HepG2 (cell line): Measurements from ENCODE around the gene KDM7A. TPM values are rescaled to one million over a fixed set of nuclear protein-coding genes. Genes with fewer than 3 reads are reported as not detected.

Source experiments
- ATF7-NPFF ChIP-seq: sonication (generic); formaldehyde crosslinking; IDR thresholded peaks from 2 replicates; pipeline ENCODE4 v1.8.1; 2023; ENCODE audit warnings: mild to moderate bottlenecking, low read depth, missing genetic modification reagents, moderate library complexity
- CENPBD1 ChIP-seq: sonication (generic); formaldehyde crosslinking; IDR thresholded peaks from 2 replicates; pipeline ENCODE4 v1.8.0; 2022; ENCODE audit warnings: missing genetic modification reagents, low read depth, mild to moderate bottlenecking, borderline replicate concordance
- EEA1 ChIP-seq: sonication (generic); formaldehyde crosslinking; IDR thresholded peaks from 2 replicates; pipeline ENCODE4 v1.5.1; 2020; ENCODE audit warnings: mild to moderate bottlenecking, missing genetic modification reagents, borderline replicate concordance
- FOXJ3 ChIP-seq: sonication (generic); formaldehyde crosslinking; IDR thresholded peaks from 2 replicates; pipeline ENCODE4 v1.4.0; 2020; ENCODE audit warnings: missing genetic modification reagents, mild to moderate bottlenecking, borderline replicate concordance
- FOXK1 ChIP-seq: sonication (generic); formaldehyde crosslinking; IDR thresholded peaks from 2 replicates; pipeline ENCODE4 v1.4.0; 2020; ENCODE audit warnings: low read depth, missing genetic modification reagents, borderline replicate concordance
- FOXM1 ChIP-seq: sonication (generic); formaldehyde crosslinking; IDR thresholded peaks from 2 replicates; pipeline ENCODE4 v1.5.0; 2020; ENCODE audit warnings: missing genetic modification reagents
- HMGA1 ChIP-seq: sonication (generic); formaldehyde crosslinking; conservative IDR thresholded peaks from 2 replicates; pipeline ENCODE4 v1.4.0; 2020; ENCODE audit warnings: missing genetic modification reagents
- LCORL ChIP-seq, 2 experiments: fragments of 450-650 bp in 1 of 2; sonication (generic) in 1 of 2; formaldehyde crosslinking in 1 of 2; IDR thresholded peaks; 2 replicates each; pipeline versions ENCODE4 v1.5.0 to v1.6.1; 2017 to 2020; ENCODE audit warnings: antibody characterized with exemption in 1 of 2, missing genetic modification reagents in 1 of 2
- MIXL1 ChIP-seq: IDR thresholded peaks from 2 replicates; pipeline ENCODE4 v1.6.1; 2016
- SETDB1 ChIP-seq: sonication (generic); formaldehyde crosslinking; IDR thresholded peaks from 2 replicates; pipeline ENCODE4 v1.5.1; 2020; ENCODE audit warnings: missing genetic modification reagents, mild to moderate bottlenecking, borderline replicate concordance
- SRSF4 ChIP-seq: fragments of 200-400 bp; formaldehyde crosslinking; IDR thresholded peaks from one replicate; pipeline ENCODE4 v1.6.1; 2018; ENCODE audit warnings: mild to moderate bottlenecking, low read depth, low read length, moderate library complexity; ENCODE audit not compliant: poor library complexity, severe bottlenecking
- THAP11 ChIP-seq: IDR thresholded peaks from 2 replicates; pipeline ENCODE4 v1.6.1; 2016; ENCODE audit warnings: missing biosample characterization, missing genetic modification reagents
- UBTF ChIP-seq: sonication (generic); formaldehyde crosslinking; IDR thresholded peaks from 2 replicates; pipeline ENCODE4 v1.4.0; 2020; ENCODE audit warnings: mild to moderate bottlenecking, missing genetic modification reagents
- ZNF251 ChIP-seq: sonication (generic); formaldehyde crosslinking; IDR thresholded peaks from 2 replicates; pipeline ENCODE4 v1.9.0; 2021; ENCODE audit warnings: mild to moderate bottlenecking, missing genetic modification reagents
- ZNF263 ChIP-seq: sonication (generic); formaldehyde crosslinking; IDR thresholded peaks from 2 replicates; pipeline ENCODE4 v1.4.0; 2020; ENCODE audit warnings: missing genetic modification reagents
- ZNF282 ChIP-seq: fragments of 450-650 bp; IDR thresholded peaks from 2 replicates; pipeline ENCODE4 v1.6.1; 2018; ENCODE audit not compliant: partially characterized antibody
- ZNF335 ChIP-seq: sonication (generic); formaldehyde crosslinking; IDR thresholded peaks from 2 replicates; pipeline ENCODE4 v1.4.0; 2020; ENCODE audit warnings: missing genetic modification reagents
- ZNF44 ChIP-seq: sonication (generic); formaldehyde crosslinking; IDR thresholded peaks from 2 replicates; pipeline ENCODE4 v1.5.1; 2020; ENCODE audit warnings: mild to moderate bottlenecking, missing genetic modification reagents
- ZNF460 ChIP-seq: sonication (generic); formaldehyde crosslinking; IDR thresholded peaks from 2 replicates; pipeline ENCODE4 v1.5.1; 2020; ENCODE audit warnings: missing genetic modification reagents, mild to moderate bottlenecking, borderline replicate concordance
- ZNF547 ChIP-seq: sonication (generic); formaldehyde crosslinking; IDR thresholded peaks from 2 replicates; pipeline ENCODE4 v1.5.1; 2020; ENCODE audit warnings: mild to moderate bottlenecking, missing genetic modification reagents
- ZNF720 ChIP-seq: sonication (generic); formaldehyde crosslinking; IDR thresholded peaks from 2 replicates; pipeline ENCODE4 v1.4.0; 2020; ENCODE audit warnings: missing genetic modification reagents
- ZNF780A ChIP-seq: sonication (generic); formaldehyde crosslinking; IDR thresholded peaks from 2 replicates; pipeline ENCODE4 v1.8.0; 2022; ENCODE audit warnings: mild to moderate bottlenecking, missing genetic modification reagents, moderate library complexity
- ZSCAN29 ChIP-seq: sonication (generic); formaldehyde crosslinking; conservative IDR thresholded peaks from 2 replicates; pipeline ENCODE4 v1.4.0; 2020; ENCODE audit warnings: mild to moderate bottlenecking, missing genetic modification reagents
- polyA plus RNA-seq, 8 experiments: library from polyadenylated mRNA; depleted of rRNA in 3 of 8; stranded (reverse) in 7 of 8; unstranded in 1 of 8; fragments of >200 nt; fragmentation: Illumina TruSeq in 4 of 8; extraction: Trizol in 4 of 8; gene quantifications; 2 replicates each; pipeline versions ENCODE4 v1.2.1 to v1.2.3, GENCODE V29; 2011 to 2016; ENCODE audit warnings: low read depth in 4 of 8, missing spikeins in 1 of 8, mixed read lengths in 1 of 8; ENCODE audit not compliant: insufficient read depth in 1 of 8
- total RNA-seq, 5 experiments: library from RNA; depleted of rRNA; stranded (reverse); fragments of >200 nt; fragmentation: Illumina TruSeq; extraction: Trizol; gene quantifications; 2 replicates each; pipeline ENCODE4 v1.2.3, GENCODE V29; 2016; ENCODE audit warnings: low read depth in 1 of 5
- TF ChIP-seq, protein P1 (sequence below): IDR thresholded peaks from 2 replicates; pipeline ENCODE4 v1.6.1; 2012; ENCODE audit warnings: low read length, improper control_type of control experiment

The KDM7A gene
- total and polyA plus RNA-seq, 2 of the 13 experiments (the other 11 are each of a cell fraction or from before 2014, with no cell fraction given): 10.8 to 16.8 TPM

GRCh38 chr7:140176811-140177702, at the start of gene KDM7A (continued):
- TF ChIP-seq ZNF780A (CRISPR knock-in tag): no peak
- no peak for TF ChIP-seq ZNF44 (CRISPR knock-in tag)
- 0 out of 2 replicates have a peak, but pooled peaks have one; percentile 52 for TF ChIP-seq ZNF263 (CRISPR knock-in tag)
- no peak for TF ChIP-seq ZNF282
- peak; percentile 87; the same call in 1 of the 2 replicates for TF ChIP-seq ATF7-NPFF (CRISPR knock-in tag)
- TF ChIP-seq UBTF (CRISPR knock-in tag): peak; percentile 88
- TF ChIP-seq ZNF720: no peak
- peak; percentile 92; the same call in 1 of the 2 replicates for TF ChIP-seq ZNF547 (CRISPR knock-in tag)
- TF ChIP-seq SETDB1: no peak
- no peak for TF ChIP-seq SRSF4
- no peak for TF ChIP-seq FOXK1 (CRISPR knock-in tag)
- TF ChIP-seq LCORL (IDR thresholded peaks at IDR 0.05): no peak
- no peak for TF ChIP-seq LCORL (CRISPR knock-in tag; IDR thresholded peaks at IDR 0.05)
- TF ChIP-seq HMGA1 (CRISPR knock-in tag): no peak
- TF ChIP-seq, protein P1, sequence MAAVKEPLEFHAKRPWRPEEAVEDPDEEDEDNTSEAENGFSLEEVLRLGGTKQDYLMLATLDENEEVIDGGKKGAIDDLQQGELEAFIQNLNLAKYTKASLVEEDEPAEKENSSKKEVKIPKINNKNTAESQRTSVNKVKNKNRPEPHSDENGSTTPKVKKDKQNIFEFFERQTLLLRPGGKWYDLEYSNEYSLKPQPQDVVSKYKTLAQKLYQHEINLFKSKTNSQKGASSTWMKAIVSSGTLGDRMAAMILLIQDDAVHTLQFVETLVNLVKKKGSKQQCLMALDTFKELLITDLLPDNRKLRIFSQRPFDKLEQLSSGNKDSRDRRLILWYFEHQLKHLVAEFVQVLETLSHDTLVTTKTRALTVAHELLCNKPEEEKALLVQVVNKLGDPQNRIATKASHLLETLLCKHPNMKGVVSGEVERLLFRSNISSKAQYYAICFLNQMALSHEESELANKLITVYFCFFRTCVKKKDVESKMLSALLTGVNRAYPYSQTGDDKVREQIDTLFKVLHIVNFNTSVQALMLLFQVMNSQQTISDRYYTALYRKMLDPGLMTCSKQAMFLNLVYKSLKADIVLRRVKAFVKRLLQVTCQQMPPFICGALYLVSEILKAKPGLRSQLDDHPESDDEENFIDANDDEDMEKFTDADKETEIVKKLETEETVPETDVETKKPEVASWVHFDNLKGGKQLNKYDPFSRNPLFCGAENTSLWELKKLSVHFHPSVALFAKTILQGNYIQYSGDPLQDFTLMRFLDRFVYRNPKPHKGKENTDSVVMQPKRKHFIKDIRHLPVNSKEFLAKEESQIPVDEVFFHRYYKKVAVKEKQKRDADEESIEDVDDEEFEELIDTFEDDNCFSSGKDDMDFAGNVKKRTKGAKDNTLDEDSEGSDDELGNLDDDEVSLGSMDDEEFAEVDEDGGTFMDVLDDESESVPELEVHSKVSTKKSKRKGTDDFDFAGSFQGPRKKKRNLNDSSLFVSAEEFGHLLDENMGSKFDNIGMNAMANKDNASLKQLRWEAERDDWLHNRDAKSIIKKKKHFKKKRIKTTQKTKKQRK: no peak
- TF ChIP-seq ZNF335 (CRISPR knock-in tag): no peak
- TF ChIP-seq MIXL1 (CRISPR knock-in tag): no peak
- TF ChIP-seq CENPBD1 (CRISPR knock-in tag): no peak; the same call in 1 of the 2 replicates
- peak; percentile 61; the same call in 1 of the 2 replicates for TF ChIP-seq THAP11 (CRISPR knock-in tag)
- no peak for TF ChIP-seq ZNF251
- 0 out of 2 replicates have a peak, but pooled peaks have one; percentile 30 for TF ChIP-seq ZSCAN29 (CRISPR knock-in tag)
- no peak; the same call in 1 of the 2 replicates for TF ChIP-seq EEA1 (CRISPR knock-in tag)
- TF ChIP-seq ZNF460 (CRISPR knock-in tag): no peak
- no peak for TF ChIP-seq FOXJ3 (CRISPR knock-in tag)
- no peak for TF ChIP-seq FOXM1 (CRISPR knock-in tag)
